GM12873 (cell line): ENCODE results near the gene TAS2R3.

Source experiments
- TF ChIP-seq, protein P1 (sequence below): IDR thresholded peaks from 2 replicates; pipeline ENCODE4 v1.5.1; 2012; ENCODE audit warnings: low read depth, mild to moderate bottlenecking, moderate library complexity, low read length, control low read depth; ENCODE audit not compliant: insufficient read depth; ENCODE audit errors: missing control alignments

Gene TAS2R3

DNA sequence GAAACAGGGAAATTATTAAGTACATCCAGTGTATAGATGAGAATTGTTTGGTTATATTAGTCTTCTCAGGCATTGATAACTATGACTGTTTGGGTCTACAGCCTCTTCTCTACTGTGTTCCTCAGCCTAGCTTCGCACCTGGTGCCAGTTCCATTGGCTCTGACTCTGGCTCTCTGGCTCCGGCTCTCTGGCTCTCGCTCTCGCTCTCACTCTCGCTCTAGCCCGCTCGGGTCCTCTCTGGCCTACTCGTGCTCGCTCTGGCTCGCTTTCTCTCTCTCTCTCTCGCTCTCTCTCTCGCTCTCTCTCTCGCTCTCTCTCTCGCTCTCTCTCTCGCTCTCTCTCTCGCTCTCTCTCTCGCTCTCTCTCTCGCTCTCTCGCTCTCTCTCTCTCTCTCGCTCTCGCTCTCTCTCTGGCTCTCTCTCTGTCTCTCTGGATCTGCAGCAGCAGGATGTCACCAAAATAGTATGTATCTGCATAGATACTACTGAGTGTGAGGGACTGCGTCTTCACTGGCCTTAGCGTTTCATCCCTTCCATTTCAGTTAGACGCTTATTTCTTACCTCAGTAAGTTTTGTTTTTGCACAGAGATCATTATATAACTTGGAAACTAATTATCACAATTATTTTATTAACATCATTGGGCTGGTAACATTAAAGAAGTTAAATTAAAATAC is 32.3 kb upstream of the TAS2R3 start:
- TF ChIP-seq, protein P1, sequence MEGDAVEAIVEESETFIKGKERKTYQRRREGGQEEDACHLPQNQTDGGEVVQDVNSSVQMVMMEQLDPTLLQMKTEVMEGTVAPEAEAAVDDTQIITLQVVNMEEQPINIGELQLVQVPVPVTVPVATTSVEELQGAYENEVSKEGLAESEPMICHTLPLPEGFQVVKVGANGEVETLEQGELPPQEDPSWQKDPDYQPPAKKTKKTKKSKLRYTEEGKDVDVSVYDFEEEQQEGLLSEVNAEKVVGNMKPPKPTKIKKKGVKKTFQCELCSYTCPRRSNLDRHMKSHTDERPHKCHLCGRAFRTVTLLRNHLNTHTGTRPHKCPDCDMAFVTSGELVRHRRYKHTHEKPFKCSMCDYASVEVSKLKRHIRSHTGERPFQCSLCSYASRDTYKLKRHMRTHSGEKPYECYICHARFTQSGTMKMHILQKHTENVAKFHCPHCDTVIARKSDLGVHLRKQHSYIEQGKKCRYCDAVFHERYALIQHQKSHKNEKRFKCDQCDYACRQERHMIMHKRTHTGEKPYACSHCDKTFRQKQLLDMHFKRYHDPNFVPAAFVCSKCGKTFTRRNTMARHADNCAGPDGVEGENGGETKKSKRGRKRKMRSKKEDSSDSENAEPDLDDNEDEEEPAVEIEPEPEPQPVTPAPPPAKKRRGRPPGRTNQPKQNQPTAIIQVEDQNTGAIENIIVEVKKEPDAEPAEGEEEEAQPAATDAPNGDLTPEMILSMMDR: no peak

DNA sequence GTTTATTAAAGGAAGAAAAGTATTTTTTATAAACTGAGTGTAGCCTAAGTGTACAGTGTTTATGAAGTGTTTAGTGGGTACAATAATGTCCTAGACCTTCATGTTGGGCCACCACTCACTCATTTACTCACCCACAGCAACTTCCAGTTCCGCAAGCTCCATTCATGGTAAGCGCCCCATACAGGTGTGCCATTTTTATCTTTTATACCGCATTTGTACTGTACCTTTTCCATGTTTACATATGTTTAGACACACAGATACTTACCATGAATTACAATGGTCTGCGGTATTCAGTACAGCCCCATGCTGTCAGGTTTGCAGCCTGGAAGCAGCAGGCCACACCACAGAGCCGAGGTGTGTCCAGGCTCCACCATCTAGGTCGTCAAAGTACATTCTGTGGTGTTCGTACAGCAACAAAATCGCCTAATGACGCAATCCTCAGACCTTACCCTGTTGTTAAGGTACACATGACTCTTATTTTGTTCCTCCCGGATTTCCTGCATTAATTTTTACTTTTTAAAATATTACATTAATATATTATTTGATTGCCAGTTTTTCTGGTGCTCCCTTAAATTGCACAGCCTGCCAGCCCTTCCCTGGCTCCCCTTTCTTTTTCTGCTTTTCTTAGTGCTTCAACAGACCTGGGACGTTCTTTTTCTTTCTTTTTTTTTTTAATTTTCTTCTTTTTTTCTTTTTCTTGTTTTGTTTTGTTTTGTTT is 26.6 kb upstream of the TAS2R3 start:
- TF ChIP-seq, protein P1: no peak

DNA sequence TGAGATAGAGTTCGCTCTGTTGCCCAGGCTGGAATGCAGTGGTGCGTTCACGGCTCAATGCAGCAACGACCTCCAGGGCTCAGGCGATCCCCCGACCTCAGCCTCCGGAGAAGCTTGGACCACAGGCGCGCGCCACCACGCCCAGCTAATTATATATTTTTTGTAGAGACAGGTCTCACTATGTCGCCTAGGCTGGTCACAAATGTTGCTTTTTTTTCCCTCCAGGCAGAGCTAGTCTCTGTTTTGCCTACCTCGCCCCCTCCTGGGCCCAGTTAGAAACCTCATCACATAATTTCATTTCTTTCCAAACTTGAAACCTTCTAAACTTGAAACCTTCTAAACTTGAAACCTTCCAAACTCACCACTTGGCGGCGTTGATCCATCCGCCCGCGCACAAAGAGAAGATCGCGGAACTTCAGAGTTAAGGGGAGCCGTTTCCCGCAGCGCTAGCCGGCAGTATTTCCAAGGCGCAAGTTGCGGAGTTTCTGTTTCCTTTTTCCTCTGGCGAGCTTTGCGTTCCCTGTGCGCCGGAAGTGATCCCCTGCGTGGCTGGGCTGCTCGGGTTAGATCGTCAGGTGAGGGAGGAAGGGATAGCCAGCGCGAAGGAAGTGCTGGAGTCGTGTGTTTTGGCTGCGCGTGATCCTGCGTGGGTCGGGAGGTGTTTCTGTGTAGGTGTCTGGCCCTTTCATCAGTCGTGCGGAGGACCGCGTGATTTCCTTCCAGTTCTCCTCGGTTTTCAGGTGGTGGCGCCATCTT is 25.9 kb upstream of the TAS2R3 start, which contains the start of gene SSBP1:
Gene SSBP1 (plus strand): TSS at position 523 of the 756 bp plus-strand sequence. CDS start 809 bp downstream, outside the sequence.
- TF ChIP-seq, protein P1: peak; percentile 78

DNA sequence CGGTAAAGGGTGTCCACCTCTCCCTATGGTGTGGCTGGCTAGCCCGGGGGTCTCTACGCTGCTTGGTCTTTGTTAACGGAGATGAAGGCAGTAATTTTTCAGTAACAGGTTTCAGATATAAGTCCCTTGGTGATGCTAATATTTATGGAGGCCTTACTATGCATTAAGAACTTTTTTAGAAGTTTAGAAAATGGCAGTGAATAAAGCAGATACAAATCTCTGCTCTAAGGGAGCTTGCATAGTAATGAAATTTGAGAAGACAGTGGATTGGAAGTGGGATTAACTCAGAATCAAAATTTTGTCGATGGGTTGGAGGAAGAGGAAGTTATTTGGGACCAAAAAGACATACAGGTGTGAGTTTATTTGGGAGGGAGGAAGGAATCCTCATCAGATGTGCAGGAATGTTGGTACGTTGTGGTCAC is 25.3 kb upstream of the TAS2R3 start:
- TF ChIP-seq, protein P1: no peak

DNA sequence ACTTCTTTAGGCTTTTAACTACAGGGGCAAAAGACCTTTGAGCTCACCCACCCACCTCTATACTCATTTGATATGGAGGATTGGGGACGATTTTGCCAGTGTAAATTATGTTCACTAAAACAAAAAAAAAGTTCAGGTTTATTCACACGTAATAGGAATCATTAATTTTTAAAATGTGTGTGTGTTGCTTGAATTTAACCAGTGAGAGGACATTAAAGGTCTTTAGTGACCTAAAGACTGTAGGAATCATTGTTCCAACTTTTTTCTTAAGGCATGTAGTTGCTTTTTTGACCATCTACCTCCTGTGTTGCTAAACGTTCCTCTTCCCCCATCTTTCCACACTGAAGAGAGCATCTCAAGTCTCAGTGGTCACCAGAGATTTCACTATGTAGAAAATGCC is 24.6 kb upstream of the TAS2R3 start:
- TF ChIP-seq, protein P1: no peak

DNA sequence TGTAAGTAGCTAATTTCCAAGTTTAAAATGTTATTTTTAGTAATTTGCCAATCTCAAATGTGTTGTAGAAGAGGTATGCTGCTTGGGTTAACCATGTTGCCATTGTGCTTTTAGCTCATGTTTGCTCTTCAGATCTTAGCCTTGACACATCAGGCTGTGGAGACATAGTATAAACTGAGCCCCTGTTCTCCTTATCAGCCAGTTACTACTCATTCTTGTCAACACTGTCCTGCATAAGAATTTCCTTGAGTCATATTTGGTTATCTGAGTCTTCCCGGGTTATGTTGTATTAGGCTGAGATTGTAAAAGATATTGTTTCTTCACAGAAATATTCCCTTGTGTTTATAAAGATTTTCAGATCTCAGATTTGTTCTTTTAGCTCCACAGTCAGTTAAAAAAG is 21.7 kb upstream of the TAS2R3 start:
- TF ChIP-seq, protein P1: no peak

DNA sequence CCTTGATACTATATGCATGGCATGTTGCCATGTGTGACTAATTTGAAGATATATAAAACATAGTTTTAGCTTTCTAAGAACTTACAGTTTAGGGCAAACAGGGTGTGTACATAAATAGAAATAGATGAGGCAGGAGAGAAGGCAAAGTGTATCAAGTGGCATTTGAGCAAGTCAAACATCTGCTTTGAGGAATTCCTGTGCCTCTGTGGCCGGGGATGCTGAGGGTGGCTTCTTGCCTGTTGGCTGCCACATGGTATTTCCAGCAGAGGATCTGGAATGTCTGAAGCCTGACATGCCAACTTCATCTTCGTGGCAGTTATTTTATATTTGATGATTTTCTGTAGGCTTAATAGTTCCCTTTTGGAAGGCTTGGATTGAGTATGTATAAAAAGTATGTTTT is 19.8 kb upstream of the TAS2R3 start:
- TF ChIP-seq, protein P1: no peak
